GM21423 (cell line): ENCODE data around the gene EGLN1.
A peak's percentile ranks its signal among the peaks of the same experiment; 100 is the strongest.
"Not testable (repeated sequence)": the region's sequence is repeated elsewhere in the genome, so short reads cannot be mapped to it uniquely, and the experiment has no call there.

Experiments used
- ATAC-seq: cut with Tn5 transposase; IDR thresholded peaks from one replicate; pipeline ENCODE4 v1.9.1; 2021; ENCODE audit warnings: mild to moderate bottlenecking, moderate library complexity; ENCODE audit not compliant: unreplicated experiment

The EGLN1 gene

GRCh38 chr1:231364192-231364591 is 57.9 kb downstream of the EGLN1 start:
- ATAC-seq = no peak

GRCh38 chr1:231363624-231364023 is 58.5 kb downstream of the EGLN1 start:
- ATAC-seq = no peak

GRCh38 chr1:231362325-231362724 is 59.8 kb downstream of the EGLN1 start:
- no peak for ATAC-seq

GRCh38 chr1:231359113-231359512 is 63.0 kb downstream of the EGLN1 start:
- no peak for ATAC-seq

GRCh38 chr1:231357831-231358354 is 64.2 kb downstream of the EGLN1 start:
- peak; percentile 76 for ATAC-seq

GRCh38 chr1:231357187-231357772 is 64.8 kb downstream of the EGLN1 start:
- no peak for ATAC-seq

GRCh38 chr1:231355171-231355570 is 66.9 kb downstream of the EGLN1 start:
- no peak for ATAC-seq

GRCh38 chr1:231354330-231355020 is 67.6 kb downstream of the EGLN1 start:
- ATAC-seq = no peak

- ATAC-seq = no peak
These were observed 69.0 kb downstream of the EGLN1 start for GRCh38 chr1:231353086-231353485.

- ATAC-seq = no peak
These were observed 70.3 kb downstream of the EGLN1 start for GRCh38 chr1:231351816-231352215.

GRCh38 chr1:231348856-231349255 is 73.2 kb downstream of the EGLN1 start:
- not testable (repeated sequence) for ATAC-seq

- ATAC-seq = no peak
These were observed 73.6 kb downstream of the EGLN1 start for GRCh38 chr1:231348442-231348841.

- ATAC-seq = no peak
These were observed 74.1 kb downstream of the EGLN1 start for GRCh38 chr1:231347961-231348360.

GRCh38 chr1:231340328-231341013 is 81.6 kb downstream of the EGLN1 start:
- no peak for ATAC-seq

GRCh38 chr1:231338270-231339128 is 83.6 kb downstream of the EGLN1 start, which contains the start of gene SPRTN:
SPRTN (plus strand) TSS chr1:231338293; CDS start chr1:231338384, 91 bp downstream.
- ATAC-seq = peak; percentile 6

GRCh38 chr1:231337472-231338269 is 84.4 kb downstream of the EGLN1 start, which contains the start of gene EXOC8:
EXOC8 (minus strand) TSS chr1:231337852; CDS start chr1:231337745, 107 bp downstream.
- ATAC-seq = peak; percentile 72

GRCh38 chr1:231337043-231337471 is 85.0 kb downstream of the EGLN1 start:
- ATAC-seq = peak; percentile 2

GRCh38 chr1:231335663-231336602 is 86.2 kb downstream of the EGLN1 start:
- no peak for ATAC-seq

- no peak for ATAC-seq
These were observed 87.1 kb downstream of the EGLN1 start for GRCh38 chr1:231334952-231335351.
